ENCODE data around the gene LRRC61. TPM values are rescaled to one million over a fixed set of nuclear protein-coding genes. Genes with fewer than 3 reads are reported as not detected.

Gene LRRC61
- total RNA-seq, 1 experiment from 2014 or later: not detected

DNA sequence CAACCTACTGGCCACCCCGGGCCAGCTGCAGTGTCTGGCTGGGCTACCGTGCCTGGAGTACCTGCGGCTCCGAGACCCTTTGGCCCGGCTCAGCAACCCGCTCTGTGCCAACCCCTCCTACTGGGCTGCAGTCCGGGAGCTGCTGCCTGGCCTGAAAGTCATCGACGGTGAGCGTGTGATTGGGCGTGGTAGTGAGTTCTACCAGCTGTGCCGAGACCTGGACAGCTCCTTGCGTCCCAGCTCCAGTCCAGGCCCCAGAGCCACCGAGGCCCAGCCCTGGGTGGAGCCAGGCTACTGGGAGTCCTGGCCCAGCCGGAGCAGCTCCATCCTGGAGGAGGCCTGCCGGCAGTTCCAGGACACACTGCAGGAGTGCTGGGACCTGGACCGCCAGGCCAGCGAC lies 14.0 kb downstream of the LRRC61 start:
- Histone ChIP-seq H3K36me3 (no peaks in the 10 kb centered on the region), H3K4me3 (no peak overlapping the region), H3K27me3 (no peaks in the 10 kb centered on the region), H3K9me3 (no peaks in the 10 kb centered on the region)
- no peak for DNase-seq

GRCh38 chr7:150337659-150338081 lies 14.5 kb downstream of the LRRC61 start:
- no peaks in the 10 kb centered on the region for H3K36me3 ChIP-seq
- H3K27me3 ChIP-seq: no peaks in the 10 kb centered on the region
- DNase-seq: no peak
- H3K4me3 ChIP-seq: no peak overlapping the region
- no peaks in the 10 kb centered on the region for H3K9me3 ChIP-seq

DNA sequence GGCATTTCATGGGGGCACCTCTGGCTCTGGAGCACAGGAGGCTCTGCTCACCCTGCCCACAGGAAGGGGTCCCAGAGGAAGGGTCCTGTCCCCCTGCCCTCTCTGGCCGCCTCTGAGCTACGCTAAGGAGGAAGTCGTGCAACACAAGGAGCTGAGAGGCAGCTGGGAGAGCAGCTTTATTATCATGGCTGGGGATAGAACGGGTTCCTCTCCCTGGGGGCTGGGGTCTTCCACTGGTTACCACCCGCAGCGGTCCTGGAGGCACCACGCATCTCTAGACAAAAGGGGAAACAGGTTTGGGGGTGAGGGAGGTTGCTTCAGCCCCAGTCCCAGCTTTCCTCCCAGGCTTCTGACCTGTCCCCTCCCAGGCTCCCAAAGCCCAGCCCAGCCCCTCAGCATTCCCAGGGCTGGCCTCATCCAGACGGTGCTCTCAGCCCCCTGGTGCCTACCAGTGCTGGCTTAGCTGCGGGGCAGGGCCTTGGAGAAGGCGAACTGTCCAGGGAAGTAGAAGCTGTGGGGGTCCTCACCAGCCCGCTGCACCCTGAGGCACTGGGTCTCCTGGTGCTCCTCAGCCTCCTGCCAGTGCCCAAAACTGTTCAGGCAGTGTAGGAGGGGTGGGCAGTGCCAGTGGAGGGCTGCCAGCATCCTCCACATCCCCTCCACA lies 15.1 kb downstream of the LRRC61 start:
- no peaks in the 10 kb centered on the region for H3K27me3 ChIP-seq
- no peak for DNase-seq
- no peak overlapping the region for H3K4me3 ChIP-seq
- no peaks in the 10 kb centered on the region for H3K9me3 ChIP-seq
- H3K36me3 ChIP-seq: no peaks in the 10 kb centered on the region

GRCh38 chr7:150339409-150339809 lies 16.3 kb downstream of the LRRC61 start:
- no peaks in the 10 kb centered on the region for H3K36me3 ChIP-seq
- no peak overlapping the region for H3K4me3 ChIP-seq

DNA sequence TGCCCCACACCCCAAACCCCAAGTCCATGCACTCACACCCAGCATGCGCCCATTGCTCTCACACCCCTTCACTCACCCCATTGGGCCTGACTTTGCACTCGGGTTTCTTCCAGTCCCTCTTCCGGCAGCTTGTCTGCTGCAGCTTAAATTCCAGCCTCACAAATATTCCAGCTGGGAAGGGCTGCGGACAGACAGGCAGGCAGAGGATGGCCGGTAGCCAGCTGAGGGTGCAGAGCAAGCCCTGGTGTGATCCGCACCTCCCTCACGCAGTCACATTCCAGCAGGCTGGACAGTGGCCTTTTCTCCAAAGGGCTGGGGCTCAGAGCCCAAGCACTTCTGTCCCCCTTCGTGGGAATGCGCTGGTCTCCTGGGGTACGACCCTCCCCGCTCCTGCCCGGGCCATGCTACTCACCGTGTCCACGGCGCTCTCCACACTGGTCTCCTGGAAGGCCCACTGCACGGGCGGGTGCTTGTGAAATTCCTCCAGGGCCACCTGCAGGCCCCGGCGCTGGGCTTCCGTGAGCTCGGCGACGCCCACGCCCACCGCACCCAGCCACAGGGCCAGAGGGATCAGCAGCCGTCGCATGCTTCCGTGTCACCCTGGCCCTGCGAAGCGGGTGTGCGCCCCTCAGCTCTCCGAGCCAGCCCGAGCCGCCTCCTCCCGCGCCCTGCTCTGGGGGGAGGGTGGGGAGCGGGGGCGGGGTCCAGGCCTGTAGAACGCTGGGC lies 17.0 kb downstream of the LRRC61 start:
- Histone ChIP-seq H3K36me3 (no peaks in the 10 kb centered on the region), H3K4me3 (no peak overlapping the region), H3K27me3 (no peaks in the 10 kb centered on the region), H3K9me3 (peaks cover 3% of the 10 kb centered on the region; the same call in 1 of the 2 replicates)
- DNase-seq: no peak

More at GRCh38 chr7:150339409-150339809, 16.3 kb downstream of the LRRC61 start:
- Histone ChIP-seq H3K27me3 (no peaks in the 10 kb centered on the region), H3K9me3 (peaks cover 3% of the 10 kb centered on the region; the same call in 1 of the 2 replicates)
- DNase-seq: no peak

DNA sequence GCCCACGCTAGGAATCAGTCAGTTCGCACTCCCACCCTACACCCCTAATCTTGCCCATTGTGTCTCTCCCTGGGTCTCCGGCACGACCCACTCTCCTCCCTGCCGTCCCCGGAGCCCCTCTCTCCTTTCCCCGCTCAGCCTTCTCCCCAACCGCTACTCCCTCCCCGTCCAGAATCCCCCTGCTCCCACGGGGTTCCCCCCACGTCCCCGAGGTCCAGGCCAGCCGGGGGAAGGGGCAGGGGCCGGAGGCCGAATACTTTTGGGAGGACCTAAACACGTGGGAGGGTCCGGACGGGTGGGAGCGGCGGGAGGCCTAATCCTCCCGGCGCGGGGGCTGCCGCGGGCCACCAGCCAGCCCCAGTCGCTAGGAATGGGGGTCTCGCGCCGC lies 17.7 kb downstream of the LRRC61 start:
- Histone ChIP-seq H3K4me3 (no peak overlapping the region), H3K36me3 (no peaks in the 10 kb centered on the region), H3K27me3 (no peaks in the 10 kb centered on the region), H3K9me3 (peaks cover 3% of the 10 kb centered on the region; the same call in 1 of the 2 replicates)
- no peak for DNase-seq

DNA sequence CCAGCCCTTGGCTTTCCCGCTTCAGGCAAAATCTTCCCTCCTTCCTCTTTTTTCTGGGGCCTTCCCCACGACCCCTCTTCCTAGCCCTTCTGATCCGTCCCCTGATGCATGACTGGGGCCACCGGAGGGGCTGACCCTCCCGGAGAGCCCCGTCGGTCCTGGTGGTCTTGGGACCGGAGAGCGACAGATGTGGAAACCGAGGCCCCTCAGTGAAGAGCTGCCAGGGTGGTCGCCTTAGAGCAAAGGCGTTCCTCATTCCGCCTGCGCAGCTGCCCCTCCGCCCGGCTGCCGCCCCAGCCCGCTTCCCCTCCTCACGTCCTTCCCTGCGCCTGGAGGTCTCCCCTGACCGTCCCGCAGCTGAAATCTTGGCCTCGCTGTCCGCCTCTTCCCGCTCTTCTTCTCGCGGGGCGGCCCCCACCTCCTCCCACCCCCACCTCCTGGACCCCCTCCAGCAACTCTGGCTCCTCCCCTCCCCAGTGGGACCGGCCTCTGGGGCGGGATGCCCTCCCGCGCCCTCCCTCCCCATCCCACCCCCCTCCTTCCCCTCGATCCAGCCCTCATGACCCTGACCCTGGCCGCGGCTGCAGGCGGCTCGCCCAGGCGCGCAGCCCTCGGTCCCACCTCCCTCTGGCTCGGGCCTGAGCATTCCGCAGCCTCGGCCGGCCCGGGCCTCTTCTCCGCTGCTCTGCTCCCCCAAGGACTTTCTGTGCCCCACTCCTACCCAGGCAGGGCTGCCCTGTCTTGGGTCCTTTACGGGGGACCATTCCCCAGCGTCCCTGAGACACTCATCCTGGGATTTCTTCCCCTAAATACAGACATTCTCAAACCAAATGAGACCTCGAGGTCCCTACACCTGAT lies 18.3 kb downstream of the LRRC61 start, which contains the start of gene RARRES2:
Gene RARRES2 (minus strand): TSS at position 367 of the 858 bp plus-strand sequence. CDS start 1,020 bp downstream, outside the sequence.
- DNase-seq: no peak
- Histone ChIP-seq H3K36me3 (no peaks in the 10 kb centered on the region), H3K4me3 (no peak within 1 kb of the TSS)

GRCh38 chr7:150342121-150342408 lies 18.9 kb downstream of the LRRC61 start:
- no peak for DNase-seq
- no peaks in the 10 kb centered on the region for H3K27me3 ChIP-seq
- no peaks in the 10 kb centered on the region for H3K36me3 ChIP-seq
- H3K9me3 ChIP-seq: peaks cover 3% of the 10 kb centered on the region; the same call in 1 of the 2 replicates
- H3K4me3 ChIP-seq: no peak overlapping the region

More for the DNA sequence above, 18.3 kb downstream of the LRRC61 start, which contains the start of gene RARRES2:
- Histone ChIP-seq H3K9me3 (peaks cover 3% of the 10 kb centered on the region; the same call in 1 of the 2 replicates), H3K27me3 (no peaks in the 10 kb centered on the region)

- peaks cover 3% of the 10 kb centered on the region; the same call in 1 of the 2 replicates for H3K9me3 ChIP-seq
- no peak for DNase-seq
- H3K36me3 ChIP-seq: no peaks in the 10 kb centered on the region
These were observed 20.1 kb downstream of the LRRC61 start for GRCh38 chr7:150343225-150343624.

DNA sequence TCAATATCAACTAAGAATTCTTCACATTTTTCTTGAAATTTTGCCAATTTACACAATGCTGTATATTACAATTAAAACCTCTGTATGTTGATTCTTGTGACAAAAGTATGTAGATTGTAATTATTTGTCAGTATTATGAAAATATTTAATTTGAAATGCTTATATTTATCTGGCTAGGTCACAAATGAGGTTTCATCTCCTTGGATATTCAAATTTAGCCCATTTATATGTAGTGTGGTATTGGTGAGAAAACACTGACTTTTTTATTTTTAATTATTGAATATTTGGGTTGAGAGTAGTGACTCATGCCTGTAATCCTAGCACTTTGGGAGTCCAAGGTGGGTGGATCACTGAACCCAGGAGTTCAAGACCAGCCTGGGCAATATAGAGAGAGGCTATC lies 21.1 kb downstream of the LRRC61 start:
- DNase-seq: no peak
- peaks cover 3% of the 10 kb centered on the region; the same call in 1 of the 2 replicates for H3K9me3 ChIP-seq
- H3K4me3 ChIP-seq: no peak overlapping the region
- no peaks in the 10 kb centered on the region for H3K27me3 ChIP-seq
- H3K36me3 ChIP-seq: no peaks in the 10 kb centered on the region

More at GRCh38 chr7:150343225-150343624, 20.1 kb downstream of the LRRC61 start:
- no peaks in the 10 kb centered on the region for H3K27me3 ChIP-seq
- no peak overlapping the region for H3K4me3 ChIP-seq

DNA sequence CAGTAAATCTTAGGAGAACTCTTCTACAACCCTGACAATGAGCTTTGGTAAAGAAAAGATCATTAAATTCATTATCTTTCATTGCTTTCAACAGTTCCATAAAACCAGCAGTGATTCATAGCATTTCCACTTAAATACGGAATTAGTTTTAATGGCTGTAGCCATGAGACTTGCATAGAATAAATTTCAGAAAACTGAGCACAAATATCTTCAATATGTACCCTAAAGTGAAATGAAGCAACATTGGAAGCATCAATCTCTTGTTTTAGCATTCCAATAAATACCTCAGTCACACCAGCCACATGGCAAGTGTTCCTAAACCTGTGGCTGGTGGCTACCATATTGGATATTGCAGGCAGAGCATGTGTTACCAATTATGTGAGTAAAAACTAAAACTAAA lies 21.9 kb downstream of the LRRC61 start:
- Histone ChIP-seq H3K27me3 (no peaks in the 10 kb centered on the region), H3K9me3 (peaks cover 3% of the 10 kb centered on the region; the same call in 1 of the 2 replicates), H3K36me3 (no peaks in the 10 kb centered on the region), H3K4me3 (no peak overlapping the region)
- DNase-seq: no peak

DNA sequence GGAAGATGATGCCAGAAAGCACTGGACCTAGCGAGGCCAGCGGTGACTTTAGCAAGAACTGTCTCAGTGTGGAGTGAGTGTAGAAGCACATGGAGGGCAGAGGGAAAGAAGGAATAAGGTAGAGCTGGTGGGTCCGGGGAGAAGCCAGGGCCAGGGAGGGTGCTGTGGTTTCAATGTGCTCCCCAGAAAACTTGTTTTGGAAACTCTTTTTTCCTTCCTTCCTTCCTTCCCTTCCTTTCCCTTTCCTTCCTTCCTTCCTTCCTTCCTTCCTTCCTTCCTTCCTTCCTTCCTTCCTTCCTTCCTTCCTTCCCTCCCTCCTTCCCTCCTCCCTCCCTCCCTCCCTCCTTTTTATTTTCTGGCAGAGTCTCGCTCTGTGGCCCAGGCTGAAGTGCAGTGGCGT lies 23.8 kb downstream of the LRRC61 start:
- no peaks in the 10 kb centered on the region for H3K27me3 ChIP-seq
- no peak overlapping the region for H3K4me3 ChIP-seq
- peaks cover 3% of the 10 kb centered on the region; the same call in 1 of the 2 replicates for H3K9me3 ChIP-seq
- no peaks in the 10 kb centered on the region for H3K36me3 ChIP-seq
- DNase-seq: no peak

DNA sequence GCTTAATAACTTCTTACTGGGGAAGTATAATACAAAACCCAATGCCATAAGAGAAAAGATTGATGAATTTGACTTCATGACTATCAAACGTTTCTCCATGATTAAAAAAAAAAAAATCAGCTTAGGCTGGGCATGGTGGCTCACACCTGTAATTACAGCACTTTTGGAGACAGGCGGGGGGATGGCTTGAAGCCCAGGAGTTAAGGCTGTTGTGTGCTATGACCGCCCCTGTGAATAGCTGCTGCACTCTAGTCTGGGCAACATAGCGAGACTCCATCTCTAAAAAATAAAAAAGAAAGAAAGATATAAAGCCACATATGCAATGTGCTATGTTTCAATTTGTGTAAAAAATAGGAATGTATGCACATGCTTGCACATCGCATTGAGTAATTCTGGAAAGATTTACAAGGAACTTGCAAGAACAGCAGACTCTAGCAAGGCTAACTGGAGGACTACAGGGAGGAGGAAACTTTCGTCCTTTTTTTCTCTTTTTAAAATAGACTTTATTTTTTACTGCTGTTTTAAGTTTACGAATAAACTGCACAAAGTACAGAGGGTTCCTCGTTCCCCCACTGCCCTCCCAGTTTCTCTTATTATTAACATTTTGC lies 28.5 kb downstream of the LRRC61 start:
- Histone ChIP-seq H3K4me3 (no peak overlapping the region), H3K27me3 (no peaks in the 10 kb centered on the region), H3K36me3 (no peaks in the 10 kb centered on the region), H3K9me3 (no peaks in the 10 kb centered on the region)
- no peak for DNase-seq

DNA sequence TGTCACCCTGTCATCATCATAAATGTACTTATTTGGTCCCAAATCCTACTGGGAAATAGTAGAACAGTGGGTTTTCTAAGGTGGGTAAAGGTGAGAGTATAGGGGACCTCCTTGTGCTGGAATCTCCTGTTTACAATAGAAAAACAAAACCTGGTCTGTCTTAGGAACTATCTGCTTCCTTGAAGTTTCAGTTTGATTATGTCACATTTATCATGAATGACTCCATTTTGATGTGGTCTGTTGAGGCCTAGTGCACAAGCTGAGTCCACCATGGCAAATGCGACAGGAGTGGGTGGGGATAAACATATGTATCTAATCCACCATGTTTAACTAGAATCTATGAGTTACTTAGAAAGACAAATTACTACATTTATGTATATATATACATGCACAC lies 32.5 kb downstream of the LRRC61 start:
- Histone ChIP-seq H3K36me3 (no peaks in the 10 kb centered on the region), H3K4me3 (no peak overlapping the region), H3K9me3 (no peaks in the 10 kb centered on the region), H3K27me3 (no peaks in the 10 kb centered on the region)
- DNase-seq: no peak

DNA sequence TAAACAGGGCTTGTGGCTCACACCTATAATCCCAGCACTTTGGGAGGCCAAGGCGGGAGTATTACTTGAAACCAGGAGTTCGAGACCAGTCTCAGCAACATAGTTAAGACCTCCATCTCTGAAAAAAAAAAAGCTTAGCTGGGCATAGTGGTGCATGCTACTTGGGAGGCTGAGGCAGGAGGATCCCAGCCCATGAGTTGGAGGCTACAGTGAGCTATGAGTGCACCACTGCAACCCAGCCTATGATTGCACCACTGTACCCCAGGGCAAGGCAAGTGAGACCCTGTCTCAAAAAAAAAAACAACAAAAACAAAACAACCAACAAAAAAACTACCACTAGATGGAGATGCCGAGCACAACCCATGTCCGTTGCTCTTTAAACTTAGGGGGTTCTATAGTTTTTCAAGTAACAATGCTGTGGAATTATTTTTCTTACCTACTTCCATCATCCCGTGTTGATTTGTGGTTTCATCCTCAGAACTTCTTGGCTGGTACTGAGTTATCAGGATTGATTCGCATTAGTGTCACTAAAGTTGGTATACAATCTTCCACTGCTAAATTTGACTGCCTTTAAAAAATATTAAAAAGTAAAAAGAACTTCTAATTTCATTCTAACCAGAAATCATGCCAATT lies 33.2 kb downstream of the LRRC61 start:
- Histone ChIP-seq H3K4me3 (no peak overlapping the region), H3K27me3 (no peaks in the 10 kb centered on the region), H3K36me3 (no peaks in the 10 kb centered on the region), H3K9me3 (no peaks in the 10 kb centered on the region)
- no peak for DNase-seq

DNA sequence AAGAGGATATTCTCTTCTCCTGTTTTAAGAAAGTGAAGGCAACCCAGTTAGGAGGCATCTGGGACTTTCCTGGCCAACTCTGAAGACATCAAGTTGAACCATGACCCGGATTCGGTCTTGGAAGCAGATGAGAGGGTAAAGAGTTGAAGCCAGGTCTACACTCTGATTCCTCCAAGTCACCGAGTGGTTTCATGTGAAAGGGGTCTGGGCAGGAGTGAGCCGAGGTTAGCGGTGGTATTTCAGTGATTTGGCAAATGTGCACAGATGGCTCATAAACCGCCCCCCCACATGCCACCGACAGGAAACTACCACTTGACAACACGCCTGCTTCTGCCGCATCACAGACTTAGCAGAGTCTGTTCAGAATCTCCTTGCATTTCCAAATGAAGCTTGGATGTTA lies 34.1 kb downstream of the LRRC61 start:
- H3K36me3 ChIP-seq: no peaks in the 10 kb centered on the region
- H3K4me3 ChIP-seq: no peak overlapping the region
- DNase-seq: no peak
- H3K9me3 ChIP-seq: no peaks in the 10 kb centered on the region
- H3K27me3 ChIP-seq: no peaks in the 10 kb centered on the region

Measured in MG63 (cell line).